Measurements from ENCODE around the gene ZRANB1.
"Not testable (repeated sequence)": the region's sequence is repeated elsewhere in the genome, so short reads cannot be mapped to it uniquely, and the experiment has no call there.

The ZRANB1 gene

DNA sequence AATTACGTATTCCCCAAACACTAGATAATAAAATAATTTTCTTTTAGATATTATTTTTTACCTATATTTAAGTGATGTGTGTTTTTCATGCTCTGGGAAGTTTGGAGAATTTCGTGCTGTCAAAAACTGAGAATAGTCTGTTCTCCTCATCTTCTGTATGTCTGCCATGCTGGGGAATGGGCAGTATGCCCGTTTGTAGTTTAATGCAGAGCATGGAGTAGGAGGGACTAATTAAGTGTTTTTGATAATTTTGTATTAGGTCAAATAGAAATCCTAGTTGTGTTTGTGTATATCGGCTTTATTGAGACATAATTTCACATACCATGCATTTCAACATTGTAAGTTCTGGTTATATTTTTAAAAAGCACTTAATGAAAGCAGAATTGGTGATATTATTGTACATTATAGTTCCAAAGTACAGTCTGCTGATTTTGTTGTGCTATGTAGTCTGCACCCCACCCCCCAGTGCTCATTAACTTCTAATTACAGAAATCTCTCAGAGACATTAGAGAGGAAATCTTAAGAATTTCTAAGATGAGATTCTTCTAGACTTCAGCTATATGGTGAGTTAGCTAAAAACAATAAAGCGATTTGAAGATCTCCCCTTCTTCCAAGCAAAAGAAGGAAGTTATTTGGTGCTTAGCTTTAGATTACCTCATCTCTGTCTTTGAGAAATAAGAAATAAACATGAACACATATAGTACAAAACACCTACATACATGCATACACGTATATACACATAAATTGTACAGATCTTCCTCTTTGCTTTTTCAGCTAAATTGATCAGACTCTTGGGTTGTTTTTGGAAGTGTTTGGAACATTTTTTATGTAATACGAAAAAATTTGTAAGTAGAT lies 22.2 kb downstream of the ZRANB1 start:
- DNase-seq (ENCODE audit: low read depth in 2 of 2): no peak

DNA sequence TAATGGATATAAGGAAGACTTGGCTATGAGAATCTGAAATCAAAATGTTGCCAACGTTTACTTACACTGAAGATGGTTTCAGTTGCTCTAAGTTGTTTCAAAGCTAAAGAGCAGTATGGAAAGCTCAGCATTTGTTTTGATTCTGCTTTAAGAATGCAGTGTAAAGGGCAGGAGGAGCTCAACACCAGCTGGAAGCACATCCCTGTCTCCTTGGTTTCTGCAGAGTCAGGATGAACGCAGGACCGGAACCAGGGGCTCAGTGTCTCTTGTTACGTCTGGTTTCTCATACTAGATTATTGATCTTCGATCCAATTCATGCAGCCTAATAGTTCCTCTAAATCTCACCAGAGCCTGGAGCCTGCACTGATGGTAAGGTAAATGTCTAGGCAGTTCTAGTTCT lies 24.1 kb downstream of the ZRANB1 start:
- DNase-seq (ENCODE audit: low read depth in 2 of 2): no peak

DNA sequence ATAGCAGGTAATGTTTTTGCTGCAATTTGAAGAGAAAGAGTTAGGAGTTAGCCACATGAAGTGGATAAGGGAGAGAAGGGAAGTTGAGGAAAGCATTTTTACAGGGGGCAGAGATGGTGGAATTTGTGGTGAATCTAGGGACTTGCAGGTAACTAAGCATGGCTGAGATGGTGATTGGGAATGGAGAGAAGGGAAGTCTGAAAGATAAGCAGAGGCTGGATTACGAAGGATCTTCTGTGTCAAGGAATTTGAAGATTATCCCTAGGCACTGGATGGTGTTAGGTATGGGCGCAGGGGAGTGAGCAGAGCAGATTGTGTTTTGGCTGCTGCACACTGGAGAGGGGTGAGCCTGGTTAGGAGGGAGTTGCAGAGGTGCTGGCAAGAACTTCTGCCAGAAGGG lies 25.3 kb downstream of the ZRANB1 start:
- no peak for DNase-seq (ENCODE audit: low read depth in 2 of 2)

DNA sequence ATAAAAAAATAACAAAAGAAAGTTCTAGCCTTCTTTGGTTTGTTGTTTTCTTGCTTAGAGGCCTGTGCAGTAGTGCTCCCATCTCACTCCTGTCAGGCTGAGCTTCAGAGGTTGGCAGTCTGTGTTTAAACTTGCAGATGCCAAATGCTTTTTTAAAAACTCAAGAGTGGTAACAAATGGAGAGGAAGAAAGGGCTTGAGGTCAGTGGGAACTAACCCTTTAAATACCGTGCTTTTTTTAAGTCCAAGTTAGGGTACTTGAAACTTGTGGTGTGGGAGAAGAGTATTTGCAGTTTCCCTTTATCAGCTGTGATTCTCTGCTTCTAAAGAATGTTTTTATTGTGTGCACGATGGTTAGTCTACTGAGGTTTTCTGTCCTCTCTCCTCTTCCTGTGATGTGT lies 29.4 kb downstream of the ZRANB1 start:
- DNase-seq (ENCODE audit: low read depth in 2 of 2): no peak

DNA sequence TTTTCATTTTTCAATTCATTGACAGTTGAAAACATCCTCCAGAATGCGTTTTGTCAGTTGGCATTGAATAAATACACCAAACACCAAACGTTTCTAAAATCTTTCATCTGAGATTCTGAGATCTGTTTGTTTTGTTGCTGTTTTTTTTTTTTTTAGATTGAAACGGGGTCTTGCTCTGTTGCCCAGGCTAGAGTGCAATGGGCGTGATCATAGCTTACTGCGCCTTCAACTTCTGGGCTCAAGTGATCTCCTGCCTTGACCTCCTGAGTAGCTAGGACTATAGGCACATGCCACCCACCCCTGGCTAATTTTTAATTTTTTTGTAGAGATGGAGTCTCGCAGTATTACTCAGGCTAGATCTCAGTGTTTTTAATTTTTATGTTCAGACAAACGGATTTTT lies 30.7 kb downstream of the ZRANB1 start:
- no peak for DNase-seq (ENCODE audit: low read depth in 2 of 2)

DNA sequence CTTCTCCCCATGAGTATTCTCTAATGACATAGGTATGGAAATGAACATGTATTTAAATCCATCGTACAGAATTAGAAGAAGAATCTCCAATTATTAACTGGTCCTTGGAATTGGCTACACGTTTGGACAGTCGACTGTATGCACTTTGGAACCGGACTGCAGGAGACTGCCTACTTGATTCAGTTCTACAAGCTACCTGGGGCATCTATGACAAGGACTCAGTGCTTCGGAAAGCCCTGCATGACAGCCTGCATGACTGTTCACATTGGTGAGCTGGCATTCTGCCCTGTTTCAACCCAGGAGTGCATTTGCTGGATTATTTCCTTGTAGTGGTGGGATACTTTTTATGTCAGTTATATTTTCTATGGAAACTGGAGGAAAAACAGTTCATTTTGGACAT lies 32.2 kb downstream of the ZRANB1 start:
- DNase-seq (ENCODE audit: low read depth in 2 of 2): no peak

DNA sequence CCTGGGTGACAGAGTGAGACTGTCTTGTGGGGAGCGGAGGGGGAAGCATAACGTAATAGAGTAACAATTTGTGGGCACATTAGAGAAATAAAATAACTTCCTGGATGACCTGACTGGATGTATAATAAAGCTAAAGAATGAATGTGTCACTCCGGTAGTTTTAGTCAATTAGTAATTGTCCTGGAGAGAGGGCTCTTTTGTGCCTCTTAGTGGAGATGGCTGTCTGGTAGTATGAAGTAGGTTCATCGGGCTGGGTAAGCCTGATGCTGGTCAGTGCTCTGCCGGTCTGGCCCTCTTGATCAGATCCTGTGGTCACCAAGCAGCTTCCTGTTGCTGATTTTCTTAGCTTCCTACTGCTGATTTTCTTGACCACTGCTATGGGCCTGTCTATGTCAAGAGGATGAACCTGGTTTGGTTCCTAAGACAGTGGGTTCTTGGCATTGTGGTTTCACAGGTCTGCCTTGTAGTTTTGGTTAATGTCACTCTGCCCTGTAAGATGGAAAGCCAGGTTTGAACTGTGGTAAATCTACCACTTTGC lies 34.1 kb downstream of the ZRANB1 start:
- DNase-seq (ENCODE audit: low read depth in 2 of 2): no peak

DNA sequence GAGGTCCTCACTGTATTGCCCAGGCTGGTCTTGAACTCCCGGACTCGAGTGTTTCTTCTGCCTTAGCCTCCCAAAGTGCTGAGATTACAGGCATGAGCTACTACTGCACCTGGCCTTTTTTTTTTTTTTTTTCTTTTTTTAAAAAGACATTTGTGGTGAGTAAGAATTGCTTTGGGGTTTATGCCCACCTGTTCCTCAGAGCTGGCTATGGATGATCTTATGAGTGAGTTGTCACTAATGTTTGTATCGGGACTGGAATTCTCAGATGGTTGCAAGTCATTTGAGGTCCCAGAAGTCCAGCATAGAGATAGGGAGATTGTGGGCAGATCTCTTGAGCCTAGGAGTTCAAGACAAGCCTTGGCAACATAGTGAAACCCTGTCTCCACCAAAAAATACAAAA lies 35.2 kb downstream of the ZRANB1 start:
- DNase-seq (ENCODE audit: low read depth in 2 of 2): no peak

DNA sequence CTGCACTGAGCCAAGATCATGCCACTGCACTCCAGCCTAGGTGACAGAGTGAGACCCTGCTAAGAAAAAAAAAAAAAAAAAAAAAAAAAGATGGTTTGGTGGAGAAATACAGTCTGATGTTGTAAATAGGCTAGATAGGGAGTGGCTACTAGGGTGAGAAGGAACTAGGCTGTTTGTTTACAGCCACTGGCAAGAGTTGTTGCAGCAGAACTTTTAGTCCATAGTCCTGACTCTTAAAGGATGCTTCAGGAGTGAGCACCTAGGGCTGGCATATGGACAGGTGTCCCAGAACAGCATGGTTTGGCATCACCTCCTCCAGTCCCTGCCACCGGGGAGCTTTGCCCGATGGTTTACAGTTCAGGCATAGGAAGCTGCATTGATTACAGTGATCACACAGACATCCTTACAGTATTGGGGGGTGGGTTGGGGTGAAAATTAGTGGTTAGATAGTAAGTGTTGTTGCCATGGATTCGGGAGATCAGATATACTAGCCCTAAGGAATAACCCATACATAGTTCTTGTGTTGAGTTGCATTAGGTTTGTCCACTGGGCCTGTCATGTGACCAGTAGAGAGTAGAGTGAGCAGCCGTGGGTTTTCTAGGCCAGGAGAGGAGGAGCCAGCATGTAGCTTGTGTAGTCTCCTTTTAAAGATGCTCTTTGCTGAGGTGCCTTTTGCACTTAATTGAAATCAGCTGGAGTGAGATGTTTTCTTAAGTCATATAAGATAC lies 35.9 kb downstream of the ZRANB1 start:
- DNase-seq (ENCODE audit: low read depth in 2 of 2): no peak

DNA sequence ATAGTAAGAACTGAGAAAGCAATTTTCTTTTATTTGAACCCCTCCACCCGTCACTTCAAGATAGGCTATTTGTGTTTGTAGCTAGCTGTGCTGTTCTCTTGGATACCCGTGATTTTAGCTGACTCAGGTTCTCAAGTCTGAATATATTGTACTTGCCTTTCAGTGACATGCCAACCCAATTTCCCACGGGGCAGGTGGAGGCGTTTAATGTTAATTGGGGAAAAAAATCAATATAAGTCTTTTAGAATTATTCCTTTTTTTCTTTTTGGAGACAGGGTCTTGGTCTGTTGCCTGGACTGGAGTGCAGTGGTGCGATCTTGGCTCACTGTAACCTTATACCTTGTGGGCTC lies 36.4 kb downstream of the ZRANB1 start:
- no peak for DNase-seq (ENCODE audit: low read depth in 2 of 2)

DNA sequence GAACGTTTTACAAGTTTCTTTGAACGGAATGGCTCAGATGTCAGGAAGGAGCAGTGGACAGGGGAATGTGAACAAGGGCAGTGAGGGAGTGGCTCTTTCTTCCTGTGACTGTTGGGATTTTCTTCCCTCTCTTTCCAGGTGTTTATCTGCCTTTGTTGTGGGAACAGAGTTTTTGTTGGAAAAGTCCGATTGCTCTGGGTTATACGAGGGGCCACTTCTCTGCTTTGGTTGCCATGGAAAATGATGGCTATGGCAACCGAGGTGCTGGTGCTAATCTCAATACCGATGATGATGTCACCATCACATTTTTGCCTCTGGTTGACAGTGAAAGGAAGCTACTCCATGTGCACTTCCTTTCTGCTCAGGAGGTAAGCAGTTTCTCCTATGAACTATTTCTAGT lies 41.4 kb downstream of the ZRANB1 start:
- DNase-seq (ENCODE audit: low read depth in 2 of 2): no peak

DNA sequence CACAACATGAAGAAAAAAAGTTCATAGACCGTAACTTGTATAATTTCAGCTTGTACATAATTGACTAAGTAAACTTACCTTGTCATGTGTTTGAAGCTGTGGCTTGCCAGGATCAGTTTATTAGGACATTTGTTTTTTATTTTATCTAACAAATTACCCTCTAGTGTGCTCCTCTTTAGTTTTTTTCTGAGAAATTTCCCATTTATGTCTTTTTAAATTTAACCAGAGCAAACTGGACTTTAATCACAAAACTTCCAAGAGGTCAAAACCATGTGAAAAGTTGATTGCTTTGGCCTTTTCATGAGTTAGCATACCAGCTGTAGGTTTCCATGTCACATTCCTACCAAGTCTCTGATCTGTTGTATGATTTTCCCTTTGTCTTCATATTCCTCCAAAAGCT lies 42.5 kb downstream of the ZRANB1 start:
- DNase-seq (ENCODE audit: low read depth in 2 of 2): no peak

DNA sequence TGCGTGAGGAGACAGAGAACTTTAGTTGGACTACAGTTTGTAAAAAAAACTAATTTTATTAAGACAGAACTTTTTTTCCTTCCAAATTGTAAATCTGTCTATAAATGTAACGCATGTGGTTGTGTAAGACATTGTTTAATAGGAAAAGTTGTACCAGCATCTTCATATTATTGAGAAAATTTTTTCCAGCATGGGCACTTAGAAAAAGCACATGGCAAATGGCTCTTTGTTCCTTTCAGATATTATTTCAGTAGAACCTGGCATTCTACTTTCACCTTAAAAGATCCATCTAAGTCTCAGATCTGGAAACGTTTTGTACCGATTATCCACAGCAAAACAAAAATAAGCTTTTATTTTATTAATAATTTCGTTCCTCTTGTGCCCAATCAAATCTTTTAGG lies 43.2 kb downstream of the ZRANB1 start:
- no peak for DNase-seq (ENCODE audit: low read depth in 2 of 2)

DNA sequence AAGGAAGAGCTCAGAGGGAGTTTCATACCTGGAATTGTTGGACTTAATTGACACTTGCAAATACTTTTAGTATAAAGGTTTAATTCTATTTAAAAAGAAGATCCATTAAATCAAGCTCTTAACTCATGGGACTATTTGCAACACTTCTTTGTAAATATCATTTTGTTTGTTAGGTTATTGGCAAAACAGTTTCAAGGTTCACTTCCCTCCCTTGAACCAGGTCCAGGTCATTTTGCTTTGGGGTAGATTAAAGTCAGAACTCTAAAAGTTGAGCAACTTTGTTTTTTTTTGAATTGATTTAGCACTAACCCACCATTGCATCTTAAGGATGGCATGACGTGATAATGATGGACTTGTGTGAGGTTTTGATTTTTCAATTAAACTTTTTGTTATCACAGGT lies 45.9 kb downstream of the ZRANB1 start:
- DNase-seq (ENCODE audit: low read depth in 2 of 2): no peak

DNA sequence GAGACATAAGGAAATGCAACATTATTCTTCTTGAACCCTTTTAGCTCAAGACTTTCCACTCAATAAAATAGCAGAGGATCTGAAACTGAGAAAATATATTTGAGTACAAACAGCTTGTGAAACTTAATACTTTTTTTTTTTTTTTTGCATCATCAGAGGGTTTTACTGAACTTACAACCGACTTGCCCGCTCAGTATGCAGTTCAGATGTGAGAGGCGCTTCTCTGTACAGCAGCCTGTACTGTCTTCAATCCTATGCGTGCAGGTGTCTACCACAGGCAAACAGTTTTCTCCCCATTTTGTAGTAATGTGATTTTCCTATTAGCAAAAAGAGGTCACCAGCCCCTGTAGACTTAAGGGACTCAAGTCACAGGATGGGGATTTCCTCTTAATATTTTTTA lies 46.8 kb downstream of the ZRANB1 start:
- not testable (repeated sequence) for DNase-seq (ENCODE audit: low read depth in 2 of 2)

DNA sequence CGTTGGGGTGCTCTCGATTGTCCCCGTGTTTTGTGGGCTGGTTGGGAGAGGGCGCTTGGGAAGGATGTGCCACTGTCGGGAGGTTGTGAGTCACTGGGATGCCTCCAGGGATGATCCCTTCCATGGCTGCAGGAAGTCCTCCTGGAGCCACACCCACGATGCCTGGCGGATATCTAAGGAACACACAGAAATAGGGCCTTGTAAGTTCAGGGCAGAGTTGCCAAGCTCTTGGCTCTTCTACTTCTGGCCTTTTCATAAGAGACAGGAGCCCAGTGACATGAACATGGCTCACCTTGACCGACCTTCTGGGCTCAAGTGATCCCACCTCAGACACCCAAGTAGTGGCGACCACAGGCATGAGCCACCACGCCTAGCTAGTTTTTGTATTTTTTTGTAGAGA lies 47.6 kb downstream of the ZRANB1 start:
- DNase-seq (ENCODE audit: low read depth in 2 of 2): no peak

DNA sequence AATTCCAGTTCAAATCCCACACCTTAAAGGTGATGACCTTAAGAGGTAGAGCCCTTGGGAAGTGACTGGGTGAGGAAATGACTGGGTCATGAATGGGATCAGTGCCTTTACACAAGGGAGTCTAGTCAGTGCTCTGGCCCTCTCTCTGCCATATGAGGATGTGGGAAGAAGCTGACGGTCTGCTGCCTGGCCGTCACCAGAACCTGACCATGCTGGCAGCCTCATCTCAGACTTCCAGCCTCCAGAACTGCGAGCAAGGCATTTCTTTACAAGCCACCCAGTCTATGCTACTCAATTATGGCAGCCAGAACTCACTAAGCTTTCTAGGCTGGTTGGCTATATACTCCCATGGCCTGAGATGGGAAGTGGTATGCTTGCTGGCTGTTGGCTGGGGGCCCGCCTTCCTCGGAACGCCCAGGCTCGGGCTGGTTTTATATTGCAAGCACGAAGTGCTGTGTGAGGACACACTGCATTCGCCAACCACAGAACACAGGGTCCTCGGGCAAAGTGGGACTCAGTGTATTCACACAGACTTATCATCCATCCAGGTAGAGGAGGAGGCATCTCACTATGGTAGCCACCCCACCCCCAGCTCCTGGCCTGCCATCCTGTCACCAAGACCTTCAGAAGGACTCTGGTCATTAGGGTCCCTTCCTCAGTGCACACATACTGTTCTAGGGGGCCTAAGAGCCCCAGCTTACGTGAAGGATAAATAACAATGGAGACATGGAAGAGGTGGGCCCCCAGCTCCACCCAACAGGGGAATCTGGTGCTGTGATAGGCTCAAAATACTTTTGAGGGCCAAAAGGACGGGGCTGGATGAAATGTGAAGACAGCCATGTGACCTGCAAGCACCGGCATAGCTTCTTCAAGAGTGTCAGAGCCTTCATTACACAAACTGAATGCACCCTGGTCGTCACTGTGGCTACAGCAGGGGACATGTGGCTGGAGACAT lies 49.0 kb downstream of the ZRANB1 start:
- DNase-seq (ENCODE audit: low read depth in 2 of 2): no peak

DNA sequence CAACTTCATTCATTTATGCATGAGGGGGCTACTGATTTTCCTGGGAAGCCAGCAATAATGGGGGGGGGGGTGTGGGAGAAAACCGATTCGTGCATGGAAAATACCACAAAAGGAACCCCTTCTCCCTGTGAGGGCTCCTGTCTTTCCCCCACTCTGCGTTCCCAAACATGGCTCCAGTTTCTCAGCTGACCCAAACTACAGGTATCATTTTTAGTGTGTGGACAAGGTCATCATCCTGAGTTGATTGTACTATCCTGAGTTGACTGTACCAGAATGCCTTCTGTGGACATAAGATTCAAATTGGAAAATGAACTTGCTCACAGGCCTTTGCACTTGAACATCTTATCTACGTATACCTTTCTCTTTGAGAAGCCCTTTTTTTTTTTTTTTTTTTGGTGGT lies 49.9 kb downstream of the ZRANB1 start:
- DNase-seq (ENCODE audit: low read depth in 2 of 2): no peak

DNA sequence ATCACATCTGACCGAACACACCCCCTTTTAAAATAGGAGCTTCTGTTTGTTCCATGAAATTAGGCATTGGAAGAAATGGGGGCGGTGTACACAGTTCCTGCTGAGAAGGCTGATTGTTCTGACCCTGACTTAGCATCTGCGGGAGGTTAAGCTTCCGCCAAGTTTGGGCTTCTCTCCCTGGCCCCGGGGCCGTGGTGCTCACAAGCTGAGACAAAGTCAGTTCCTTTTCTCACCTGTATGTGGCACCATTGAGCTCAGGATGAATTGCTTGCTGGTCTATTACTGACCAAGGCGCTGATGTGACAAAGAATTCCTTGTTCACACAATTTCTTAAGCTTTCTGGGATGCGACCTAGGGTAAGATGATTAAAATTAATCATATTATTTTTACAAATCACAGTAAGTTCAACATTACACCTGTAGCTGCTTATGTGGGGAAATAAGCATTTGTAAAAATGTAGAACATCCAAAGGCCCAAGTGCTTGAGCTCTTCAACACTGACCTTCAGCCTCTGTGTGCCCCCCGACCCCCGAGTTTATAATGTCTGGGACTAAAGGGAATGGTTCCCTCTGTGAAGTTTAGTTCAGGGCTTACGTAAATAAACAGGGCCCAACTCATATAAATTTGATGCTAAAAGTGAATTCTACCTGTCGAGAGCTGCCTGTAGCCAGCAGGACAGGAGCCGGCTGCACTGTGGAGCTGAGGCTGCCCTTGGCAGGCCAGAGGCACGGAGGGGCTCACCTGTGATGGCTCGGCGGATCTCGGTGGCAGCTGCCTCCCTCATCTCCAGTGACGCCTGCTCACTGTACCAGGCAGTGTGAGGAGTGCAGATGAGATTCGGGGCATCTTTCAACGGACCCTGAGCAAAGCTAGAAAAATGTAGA lies 50.8 kb downstream of the ZRANB1 start:
- DNase-seq (ENCODE audit: low read depth in 2 of 2): no peak

DNA sequence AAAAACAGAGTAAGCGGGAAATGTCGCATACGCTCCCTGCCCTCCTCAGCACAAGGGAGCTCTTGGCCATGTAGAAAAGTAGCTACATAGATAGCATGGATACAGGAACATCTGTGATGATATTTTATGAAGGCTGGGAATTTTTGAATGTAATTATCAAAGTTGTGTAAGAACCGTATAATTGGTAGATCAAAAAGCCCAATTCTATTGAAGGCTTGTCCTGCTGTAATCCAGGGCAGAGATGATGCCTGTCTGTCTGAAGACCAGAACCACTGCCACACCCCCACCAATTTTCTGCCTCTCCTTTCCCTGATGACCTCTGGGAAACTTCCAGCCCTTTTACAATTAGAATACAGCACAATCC lies 51.4 kb downstream of the ZRANB1 start:
- no peak for DNase-seq (ENCODE audit: low read depth in 2 of 2)
